ENCODE measurements around the gene EFHD2. TPM values are rescaled to one million over a fixed set of nuclear protein-coding genes. Genes with fewer than 3 reads are reported as not detected.

EFHD2 gene
- total and polyA plus RNA-seq, 8 donors, result 11.9 to 107 (median 18.2) TPM

GRCh38 chr1:15405106-15405850, 4.4 kb upstream of the EFHD2 start:
- no peaks in the 10 kb centered on the region for H3K27me3 ChIP-seq
- H3K9me3 ChIP-seq, result no peaks in the 10 kb centered on the region
- H3K27ac ChIP-seq, result no peak overlapping the region
- H3K4me3 ChIP-seq, result no peak overlapping the region
- H3K4me1 ChIP-seq, result peaks cover 0 to 11% of the 10 kb centered on the region in 2 donors
- no peak for TF ChIP-seq CTCF (IDR thresholded peaks at IDR 0.05)
- DNase-seq (no peak), ATAC-seq (no peak)
- no peaks in the 10 kb centered on the region for H3K36me3 ChIP-seq
- intact Hi-C loops (cut with DNase I), result no loop called here

GRCh38 chr1:15406614-15407559, 2.8 kb upstream of the EFHD2 start:
- no peak overlapping the region for H3K27ac ChIP-seq
- no peaks in the 10 kb centered on the region for H3K36me3 ChIP-seq
- no peaks in the 10 kb centered on the region for H3K9me3 ChIP-seq
- H3K27me3 ChIP-seq, result no peaks in the 10 kb centered on the region
- no peak for ATAC-seq
- H3K4me1 ChIP-seq, result peaks cover 5 to 21% of the 10 kb centered on the region in 2 donors
- peak in 1 of 4 donors; percentile 41 for DNase-seq
- H3K4me3 ChIP-seq, result no peak overlapping the region
- intact Hi-C loops (cut with DNase I), result no loop called here
- TF ChIP-seq CTCF (IDR thresholded peaks at IDR 0.05), result no peak

GRCh38 chr1:15407580-15407979, 2.1 kb upstream of the EFHD2 start:
- H3K27ac ChIP-seq, result no peak overlapping the region
- intact Hi-C loops (cut with DNase I), result no loop called here
- peaks cover 5 to 28% of the 10 kb centered on the region in 2 donors for H3K4me1 ChIP-seq
- ATAC-seq (no peak), DNase-seq (no peak)
- no peaks in the 10 kb centered on the region for H3K27me3 ChIP-seq
- no peak overlapping the region for H3K4me3 ChIP-seq
- H3K9me3 ChIP-seq, result no peaks in the 10 kb centered on the region
- no peak for TF ChIP-seq CTCF (IDR thresholded peaks at IDR 0.05)
- no peaks in the 10 kb centered on the region for H3K36me3 ChIP-seq

- intact Hi-C loops (cut with DNase I), result no loop called here
- DNase-seq, result no peak
These were observed 749 bp upstream of the EFHD2 start for GRCh38 chr1:15408890-15409387.

More at GRCh38 chr1:15408890-15409387, 749 bp upstream of the EFHD2 start:
- H3K36me3 ChIP-seq, result peaks cover 0 to 9% of the 10 kb centered on the region in 2 donors
- ATAC-seq, result no peak
- no peak for TF ChIP-seq CTCF (IDR thresholded peaks at IDR 0.05)
- no peaks in the 10 kb centered on the region for H3K27me3 ChIP-seq
- H3K4me1 ChIP-seq, result peaks cover 5 to 42% of the 10 kb centered on the region in 2 donors
- peak overlapping the region in 1 of 2 donors; percentile 89 for H3K27ac ChIP-seq
- peak overlapping the region; percentile 85 to 92 for H3K4me3 ChIP-seq
- H3K9me3 ChIP-seq, result no peaks in the 10 kb centered on the region
